Measurements from ENCODE around the gene SLAIN1. TPM values are rescaled to one million over a fixed set of nuclear protein-coding genes. Genes with fewer than 3 reads are reported as not detected.

The SLAIN1 gene
- total and polyA plus RNA-seq, 10 of the 15 experiments (the other 5 are each of a cell fraction or from before 2014, with no cell fraction given), result 11.9 to 140 (median 56.9) TPM

DNA sequence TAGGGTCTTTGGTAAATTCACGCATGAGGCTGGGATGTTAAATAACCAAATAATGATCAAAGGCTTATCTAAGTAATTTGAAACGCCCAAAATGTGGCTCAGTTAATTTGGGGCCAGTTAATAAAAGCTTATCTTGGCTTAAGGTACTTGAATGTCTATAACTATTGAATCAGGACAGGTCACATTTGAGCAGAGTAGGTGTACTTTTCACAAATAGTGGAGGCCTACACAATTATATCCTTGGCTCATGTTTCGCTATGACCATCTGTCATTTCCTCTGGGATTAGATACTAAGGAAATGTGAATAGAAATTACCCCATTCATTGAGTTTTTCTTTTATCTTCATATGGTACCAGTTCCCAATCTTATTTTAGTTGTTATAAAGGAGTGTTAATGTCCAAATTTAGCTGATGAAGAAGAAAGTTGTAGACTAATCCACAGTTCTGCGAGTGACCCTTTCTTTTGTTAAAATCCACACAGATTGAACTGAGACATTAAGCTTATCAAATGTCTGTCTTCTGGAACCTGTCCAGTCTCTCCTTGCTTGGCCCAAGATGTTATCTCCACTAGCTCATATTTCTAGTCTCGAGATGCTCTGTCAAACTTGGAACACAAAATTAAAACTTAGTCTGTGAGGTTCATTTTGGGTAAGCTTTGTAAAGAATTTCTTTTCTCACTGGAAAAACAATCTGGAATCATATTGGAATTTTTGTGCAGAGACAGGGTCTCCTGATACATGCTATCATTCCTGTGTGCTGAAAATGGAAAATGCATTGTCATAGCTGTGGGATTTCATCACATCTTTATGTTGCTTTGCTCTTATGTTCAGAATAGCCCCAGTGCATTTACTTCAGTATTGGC lies 31.0 kb downstream of the SLAIN1 start (continued):
- TF ChIP-seq ZNF622 (IDR thresholded peaks at IDR 0.05), result no peak
- TF ChIP-seq BMI1 (IDR thresholded peaks at IDR 0.05; ENCODE audit: borderline replicate concordance), result no peak
- no peak for TF ChIP-seq TARDBP (IDR thresholded peaks at IDR 0.05; ENCODE audit: borderline replicate concordance)
- no peak for TF ChIP-seq GATAD2B (conservative IDR thresholded peaks at IDR 0.05; ENCODE audit: low read depth)
- no peak for TF ChIP-seq MXI1 (IDR thresholded peaks at IDR 0.05; ENCODE audit: low read depth, low read length)
- TF ChIP-seq YY1 (IDR thresholded peaks at IDR 0.05; ENCODE audit: low read depth, low read length), result no peak
- no peak for TF ChIP-seq SIX5 (IDR thresholded peaks at IDR 0.05; ENCODE audit: low read depth, low read length, severe bottlenecking)
- no peak for TF ChIP-seq NFYA (IDR thresholded peaks at IDR 0.05; ENCODE audit: borderline replicate concordance, low read depth, low read length)

DNA sequence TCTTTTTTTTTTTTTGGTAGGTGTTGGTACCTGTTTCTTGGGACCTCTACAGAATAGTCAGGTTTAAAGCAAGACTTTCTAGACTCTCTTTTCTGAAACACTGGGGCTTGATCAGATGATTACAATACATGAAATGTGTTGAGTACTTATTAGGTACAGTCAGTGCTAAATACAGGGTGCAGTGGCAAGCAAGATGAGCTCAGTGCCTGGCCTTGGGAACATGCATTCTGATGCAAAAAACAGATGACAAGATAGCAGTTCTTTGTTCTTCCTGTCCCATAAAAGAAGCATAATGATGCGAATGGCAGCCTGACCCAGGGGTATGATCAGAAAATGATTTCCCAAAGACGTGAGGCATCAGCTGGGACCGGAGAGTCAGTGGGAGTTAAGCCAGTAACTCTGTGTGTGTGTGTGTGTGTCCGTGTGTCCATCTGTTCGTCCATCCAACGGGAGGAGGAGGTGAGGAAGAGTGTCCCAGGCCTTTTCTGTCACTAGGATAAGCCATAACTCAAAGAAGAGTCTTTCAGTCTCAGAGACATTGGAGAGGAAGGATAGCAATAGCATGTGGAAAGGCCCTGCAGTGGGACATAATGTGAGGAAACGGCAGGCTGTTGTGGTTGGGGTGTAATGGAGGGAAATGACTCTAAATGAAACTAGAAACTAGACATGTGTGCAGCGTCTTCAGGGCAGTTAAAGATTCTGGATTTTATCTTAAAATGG lies 32.2 kb downstream of the SLAIN1 start:
- DNase-seq (ENCODE audit: low read depth, low spot score) (peak; percentile 64), FAIRE-seq (peak; percentile 90), ATAC-seq (peak; percentile 97)
- in situ Hi-C loops (cut with MboI) (no loop called here), intact Hi-C loops (cut with micrococcal nuclease; ENCODE audit: unreplicated experiment) (loop anchor here (1.0 kb wide), 1 partner anchor 30 kb away; no protein-coding TSS in a partner anchor)
- Histone ChIP-seq H2AFZ (ENCODE audit: control insufficient read depth, low read depth, low read length) (peak overlapping the region; percentile 13; the same call in 1 of the 2 replicates), H3K27me3 (replicated peaks in 1 of 2; ENCODE audit: control insufficient read depth in 2 of 2, insufficient read depth in 2 of 2, low read length in 1 of 2) (no peaks in the 10 kb centered on the region), H3K4me3 (peak overlapping the region; percentile 12; the same call in 1 of the 2 replicates), H3K9ac (ENCODE audit: control insufficient read depth, insufficient read depth, low read length) (0 out of 2 replicates have a peak overlapping the region, but pooled peaks have one; percentile 14), H3K9me3 (replicated peaks; ENCODE audit: control insufficient read depth, insufficient read depth, low read length) (no peaks in the 10 kb centered on the region), H3K36me3 (ENCODE audit: control insufficient read depth in 2 of 2, insufficient read depth in 2 of 2, low read length in 1 of 2) (peaks cover 0 to 3% of the 10 kb centered on the region in 2 experiments; a peak in 3 of 4 replicates), H3K4me2 (ENCODE audit: control insufficient read depth, insufficient read depth) (peak overlapping the region; percentile 52), H3K79me2 (ENCODE audit: control insufficient read depth, insufficient read depth, low read length) (peaks cover 2% of the 10 kb centered on the region), H3K4me1 (ENCODE audit: control insufficient read depth, insufficient read depth, low read length) (peaks cover 18% of the 10 kb centered on the region), H3K27ac (ENCODE audit: control insufficient read depth, insufficient read depth) (peak overlapping the region; percentile 56), H4K20me1 (ENCODE audit: control insufficient read depth, insufficient read depth) (no peaks in the 10 kb centered on the region)
- SMC1A ChIA-PET (ENCODE audit: uncharacterized antibody, unreplicated experiment), result interaction anchor here (0.7 to 4.5 kb wide), 8 partner anchors 9 to 137 kb away, joined by 3 to 46 read pairs (median 10); partner anchors contain the start of gene SLAIN1
- RAD21 ChIA-PET (ENCODE audit: unreplicated experiment), result interaction anchor here (0.7 to 3.3 kb wide), 12 partner anchors 11 to 408 kb away, joined by 3 to 25 read pairs (median 4); partner anchors contain the start of genes MYCBP2 and SLAIN1
- no TSS peak for BruUV-seq (replicated peaks)
- CTCF ChIA-PET, result interaction anchor here (0.7 to 1.9 kb wide), 7 partner anchors 10 to 824 kb away, joined by 3 to 4 read pairs (median 3); no protein-coding TSS in a partner anchor
- WGBS (ENCODE audit: insufficient coverage, insufficient replicate concordance, low lambda C conversion rate, missing lambda C conversion rate), result under 1% methylated on average over 8 of the region's 8 CpGs
- POLR2A ChIA-PET, result interaction anchor here (0.6 to 2.6 kb wide), 5 partner anchors 10 to 171 kb away, joined by 3 to 15 read pairs (median 6); no protein-coding TSS in a partner anchor
- TF ChIP-seq, protein P1, sequence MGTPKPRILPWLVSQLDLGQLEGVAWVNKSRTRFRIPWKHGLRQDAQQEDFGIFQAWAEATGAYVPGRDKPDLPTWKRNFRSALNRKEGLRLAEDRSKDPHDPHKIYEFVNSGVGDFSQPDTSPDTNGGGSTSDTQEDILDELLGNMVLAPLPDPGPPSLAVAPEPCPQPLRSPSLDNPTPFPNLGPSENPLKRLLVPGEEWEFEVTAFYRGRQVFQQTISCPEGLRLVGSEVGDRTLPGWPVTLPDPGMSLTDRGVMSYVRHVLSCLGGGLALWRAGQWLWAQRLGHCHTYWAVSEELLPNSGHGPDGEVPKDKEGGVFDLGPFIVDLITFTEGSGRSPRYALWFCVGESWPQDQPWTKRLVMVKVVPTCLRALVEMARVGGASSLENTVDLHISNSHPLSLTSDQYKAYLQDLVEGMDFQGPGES (IDR thresholded peaks at IDR 0.05), result no peak
- TF ChIP-seq POU2F2 (IDR thresholded peaks at IDR 0.05; ENCODE audit: borderline replicate concordance, low read depth, low read length) (peak; percentile 63; the same call in 2 of the 3 replicates), BMI1 (IDR thresholded peaks at IDR 0.05; ENCODE audit: borderline replicate concordance) (peak; percentile 54; the same call in 1 of the 2 replicates), BHLHE40 (IDR thresholded peaks at IDR 0.05; ENCODE audit: borderline replicate concordance in 1 of 2, low read depth in 2 of 2, low read length in 1 of 2) (peak in 1 of 2 experiments; percentile 60; a peak in 1 of 4 replicates), EGR1 (IDR thresholded peaks at IDR 0.05; ENCODE audit: borderline replicate concordance in 1 of 2, low read depth in 2 of 2, low read length in 2 of 2) (peak in 1 of 2 experiments; percentile 42; a peak in 1 of 3 replicates), CREM (IDR thresholded peaks at IDR 0.05; ENCODE audit: low read depth) (peak; percentile 84), EP300 (IDR thresholded peaks at IDR 0.05; ENCODE audit: borderline replicate concordance in 1 of 2, control insufficient read depth in 1 of 2, low read depth in 2 of 2, low read length in 2 of 2) (peak; percentile 78 to 89), HDGF (IDR thresholded peaks at IDR 0.05) (peak; percentile 87), IKZF2 (IDR thresholded peaks at IDR 0.05) (peak; percentile 97 to 98), CEBPB (IDR thresholded peaks at IDR 0.05; ENCODE audit: borderline replicate concordance in 1 of 2, low read depth in 2 of 2, low read length in 2 of 2) (peak in 1 of 2 experiments; percentile 75; a peak in 1 of 4 replicates)

All from GM12878 (cell line).